Spleen (tissue), 7 donors: ENCODE data around the gene PNO1.

Experiments used
- CTCF ChIP-seq, 11 experiments: fragments of 200-600 bp in 7 of 11; fragments of 450-650 bp in 4 of 11; sonication (generic) in 4 of 11; IDR thresholded peaks in 8 of 11; conservative IDR thresholded peaks in 3 of 11; 1 replicate in 7 of 11; 2 replicates in 4 of 11; pipeline versions ENCODE4 v1.4.0 to v1.8.0; 2016 to 2021; ENCODE audit warnings: antibody characterized with exemption in 11 of 11, inconsistent platforms in 4 of 11, mild to moderate bottlenecking in 1 of 11
- POLR2A ChIP-seq, 3 donors: fragments of 450-650 bp; IDR thresholded peaks; one replicate each; pipeline ENCODE4 v1.5.1; 2017; ENCODE audit warnings: antibody characterized with exemption in 3 of 3, mild to moderate bottlenecking in 1 of 3
- donor health status: DM: no; HTN: no; CAD: no; lungs with moderate emphysema.
- donor health status: DM: no; HTN: no; CAD: no.
- donor health status: DM: no; HTN: no; CAD: no.

GRCh38 chr2:68193787-68194372 is 36.2 kb downstream of the PNO1 start:
- no peak for TF ChIP-seq CTCF (IDR thresholded peaks at IDR 0.05 in 8 of 11, conservative IDR thresholded peaks at IDR 0.05 in 3 of 11)
- no peak for TF ChIP-seq POLR2A (IDR thresholded peaks at IDR 0.05)
